NCI-H748 (cell line): ENCODE measurements around the gene KAT6B.
"Not testable (repeated sequence)": the region's sequence is repeated elsewhere in the genome, so short reads cannot be mapped to it uniquely, and the experiment has no call there.

Source experiments
- DNase-seq: peaks from one replicate; lab custom pipeline; 2025; ENCODE audit not compliant: unreplicated experiment; lab: John Stamatoyannopoulos, UW

The KAT6B gene

GRCh38 chr10:74855439-74855838 is 29.0 kb downstream of the KAT6B start:
- DNase-seq = no peak

- DNase-seq = no peak
These were observed 30.5 kb downstream of the KAT6B start for GRCh38 chr10:74856940-74857339.

- no peak for DNase-seq
These were observed 31.2 kb downstream of the KAT6B start for GRCh38 chr10:74857586-74857985.

GRCh38 chr10:74859546-74859945 is 33.1 kb downstream of the KAT6B start:
- DNase-seq = no peak

GRCh38 chr10:74862625-74863024 is 36.2 kb downstream of the KAT6B start:
- DNase-seq = no peak

- no peak for DNase-seq
These were observed 37.2 kb downstream of the KAT6B start for GRCh38 chr10:74863551-74863950.

GRCh38 chr10:74867351-74867750 is 41.0 kb downstream of the KAT6B start:
- DNase-seq = no peak

- no peak for DNase-seq
These were observed 42.1 kb downstream of the KAT6B start for GRCh38 chr10:74868392-74868977.

- DNase-seq = no peak
These were observed 43.2 kb downstream of the KAT6B start for GRCh38 chr10:74869635-74870034.

GRCh38 chr10:74870191-74870590 is 43.8 kb downstream of the KAT6B start:
- DNase-seq = no peak

GRCh38 chr10:74871595-74872382 is 45.4 kb downstream of the KAT6B start:
- no peak for DNase-seq

GRCh38 chr10:74873803-74874454 is 47.5 kb downstream of the KAT6B start:
- no peak for DNase-seq

- DNase-seq = no peak
These were observed 48.2 kb downstream of the KAT6B start for GRCh38 chr10:74874649-74875048.

- peak; percentile 16 for DNase-seq
These were observed 48.7 kb downstream of the KAT6B start for GRCh38 chr10:74875068-74875467.

GRCh38 chr10:74875966-74876365 is 49.6 kb downstream of the KAT6B start:
- DNase-seq = peak; percentile 80

- DNase-seq = not testable (repeated sequence)
These were observed 50.7 kb downstream of the KAT6B start for GRCh38 chr10:74877054-74877453.

- no peak for DNase-seq
These were observed 51.5 kb downstream of the KAT6B start for GRCh38 chr10:74877898-74878297.

GRCh38 chr10:74880041-74880440 is 53.6 kb downstream of the KAT6B start:
- no peak for DNase-seq

GRCh38 chr10:74881253-74881884 is 55.0 kb downstream of the KAT6B start:
- DNase-seq = no peak

GRCh38 chr10:74882427-74882826 is 56.0 kb downstream of the KAT6B start:
- no peak for DNase-seq

GRCh38 chr10:74882831-74883230 is 56.4 kb downstream of the KAT6B start:
- DNase-seq = no peak

- DNase-seq = no peak
These were observed 57.0 kb downstream of the KAT6B start for GRCh38 chr10:74883428-74883827.
